GM18870 (cell line): Measurements from ENCODE around the gene INVS.
A peak's percentile ranks its signal among the peaks of the same experiment; 100 is the strongest.
"Not testable (repeated sequence)": the region's sequence is repeated elsewhere in the genome, so short reads cannot be mapped to it uniquely, and the experiment has no call there.

ENCODE experiments used
- ATAC-seq: cut with Tn5 transposase; IDR thresholded peaks from one replicate; pipeline ENCODE4 v1.9.1; 2021; ENCODE audit warnings: moderate library complexity; ENCODE audit not compliant: unreplicated experiment

INVS gene

GRCh38 chr9:100098887-100099721 is at the start of gene INVS, which contains the start of gene ERP44:
Gene INVS, plus strand, starts transcription at chr9:100099243. Its CDS starts 5,279 bp downstream, at chr9:100104522.
Gene ERP44, minus strand, starts transcription at chr9:100099000. Its CDS starts 160 bp downstream, at chr9:100098840.
- ATAC-seq: peak; percentile 97

- ATAC-seq: no peak
Measured at GRCh38 chr9:100049551-100049950, 49.5 kb upstream of the INVS start.

- ATAC-seq: no peak
Measured at GRCh38 chr9:100052375-100052774, 46.7 kb upstream of the INVS start.

GRCh38 chr9:100056561-100056960 is 42.5 kb upstream of the INVS start:
- no peak for ATAC-seq

GRCh38 chr9:100057624-100058023 is 41.4 kb upstream of the INVS start:
- no peak for ATAC-seq

- peak; percentile 78 for ATAC-seq
Measured at GRCh38 chr9:100058699-100059579, 40.1 kb upstream of the INVS start.

GRCh38 chr9:100062683-100063082 is 36.4 kb upstream of the INVS start:
- ATAC-seq: not testable (repeated sequence)

GRCh38 chr9:100063185-100063584 is 35.9 kb upstream of the INVS start:
- no peak for ATAC-seq

- ATAC-seq: no peak
Measured at GRCh38 chr9:100064872-100065581, 34.0 kb upstream of the INVS start.

GRCh38 chr9:100066539-100066938 is 32.5 kb upstream of the INVS start:
- peak; percentile 82 for ATAC-seq

- not testable (repeated sequence) for ATAC-seq
Measured at GRCh38 chr9:100067990-100068389, 31.1 kb upstream of the INVS start.

- not testable (repeated sequence) for ATAC-seq
Measured at GRCh38 chr9:100069068-100069467, 30.0 kb upstream of the INVS start.

GRCh38 chr9:100070104-100071041 is 28.7 kb upstream of the INVS start:
- ATAC-seq: no peak

- no peak for ATAC-seq
Measured at GRCh38 chr9:100071271-100071670, 27.8 kb upstream of the INVS start.

- ATAC-seq: no peak
Measured at GRCh38 chr9:100072805-100073204, 26.2 kb upstream of the INVS start.

- ATAC-seq: no peak
Measured at GRCh38 chr9:100074093-100074492, 24.9 kb upstream of the INVS start.

GRCh38 chr9:100074989-100075388 is 24.1 kb upstream of the INVS start:
- ATAC-seq: no peak

- not testable (repeated sequence) for ATAC-seq
Measured at GRCh38 chr9:100076256-100076655, 22.8 kb upstream of the INVS start.

- ATAC-seq: no peak
Measured at GRCh38 chr9:100082782-100083181, 16.3 kb upstream of the INVS start.
